Measurements from ENCODE around the gene GOLT1A. TPM values are rescaled to one million over a fixed set of nuclear protein-coding genes. Genes with fewer than 3 reads are reported as not detected.
A peak's percentile ranks its signal among the peaks of the same experiment; 100 is the strongest.

The GOLT1A gene
- total and polyA plus RNA-seq, 4 donors, result 14.1 to 103 (median 52.7) TPM

- no peak for DNase-seq (ENCODE audit: low spot score)
- TF ChIP-seq YY1 (IDR thresholded peaks at IDR 0.05), result peak; percentile 32
- TF ChIP-seq, protein P1, sequence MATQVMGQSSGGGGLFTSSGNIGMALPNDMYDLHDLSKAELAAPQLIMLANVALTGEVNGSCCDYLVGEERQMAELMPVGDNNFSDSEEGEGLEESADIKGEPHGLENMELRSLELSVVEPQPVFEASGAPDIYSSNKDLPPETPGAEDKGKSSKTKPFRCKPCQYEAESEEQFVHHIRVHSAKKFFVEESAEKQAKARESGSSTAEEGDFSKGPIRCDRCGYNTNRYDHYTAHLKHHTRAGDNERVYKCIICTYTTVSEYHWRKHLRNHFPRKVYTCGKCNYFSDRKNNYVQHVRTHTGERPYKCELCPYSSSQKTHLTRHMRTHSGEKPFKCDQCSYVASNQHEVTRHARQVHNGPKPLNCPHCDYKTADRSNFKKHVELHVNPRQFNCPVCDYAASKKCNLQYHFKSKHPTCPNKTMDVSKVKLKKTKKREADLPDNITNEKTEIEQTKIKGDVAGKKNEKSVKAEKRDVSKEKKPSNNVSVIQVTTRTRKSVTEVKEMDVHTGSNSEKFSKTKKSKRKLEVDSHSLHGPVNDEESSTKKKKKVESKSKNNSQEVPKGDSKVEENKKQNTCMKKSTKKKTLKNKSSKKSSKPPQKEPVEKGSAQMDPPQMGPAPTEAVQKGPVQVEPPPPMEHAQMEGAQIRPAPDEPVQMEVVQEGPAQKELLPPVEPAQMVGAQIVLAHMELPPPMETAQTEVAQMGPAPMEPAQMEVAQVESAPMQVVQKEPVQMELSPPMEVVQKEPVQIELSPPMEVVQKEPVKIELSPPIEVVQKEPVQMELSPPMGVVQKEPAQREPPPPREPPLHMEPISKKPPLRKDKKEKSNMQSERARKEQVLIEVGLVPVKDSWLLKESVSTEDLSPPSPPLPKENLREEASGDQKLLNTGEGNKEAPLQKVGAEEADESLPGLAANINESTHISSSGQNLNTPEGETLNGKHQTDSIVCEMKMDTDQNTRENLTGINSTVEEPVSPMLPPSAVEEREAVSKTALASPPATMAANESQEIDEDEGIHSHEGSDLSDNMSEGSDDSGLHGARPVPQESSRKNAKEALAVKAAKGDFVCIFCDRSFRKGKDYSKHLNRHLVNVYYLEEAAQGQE (IDR thresholded peaks at IDR 0.05), result peak; percentile 4
- no peak for TF ChIP-seq JUND (IDR thresholded peaks at IDR 0.05)
Measured at GRCh38 chr1:204150702-204151551, 62.9 kb downstream of the GOLT1A start.

DNA sequence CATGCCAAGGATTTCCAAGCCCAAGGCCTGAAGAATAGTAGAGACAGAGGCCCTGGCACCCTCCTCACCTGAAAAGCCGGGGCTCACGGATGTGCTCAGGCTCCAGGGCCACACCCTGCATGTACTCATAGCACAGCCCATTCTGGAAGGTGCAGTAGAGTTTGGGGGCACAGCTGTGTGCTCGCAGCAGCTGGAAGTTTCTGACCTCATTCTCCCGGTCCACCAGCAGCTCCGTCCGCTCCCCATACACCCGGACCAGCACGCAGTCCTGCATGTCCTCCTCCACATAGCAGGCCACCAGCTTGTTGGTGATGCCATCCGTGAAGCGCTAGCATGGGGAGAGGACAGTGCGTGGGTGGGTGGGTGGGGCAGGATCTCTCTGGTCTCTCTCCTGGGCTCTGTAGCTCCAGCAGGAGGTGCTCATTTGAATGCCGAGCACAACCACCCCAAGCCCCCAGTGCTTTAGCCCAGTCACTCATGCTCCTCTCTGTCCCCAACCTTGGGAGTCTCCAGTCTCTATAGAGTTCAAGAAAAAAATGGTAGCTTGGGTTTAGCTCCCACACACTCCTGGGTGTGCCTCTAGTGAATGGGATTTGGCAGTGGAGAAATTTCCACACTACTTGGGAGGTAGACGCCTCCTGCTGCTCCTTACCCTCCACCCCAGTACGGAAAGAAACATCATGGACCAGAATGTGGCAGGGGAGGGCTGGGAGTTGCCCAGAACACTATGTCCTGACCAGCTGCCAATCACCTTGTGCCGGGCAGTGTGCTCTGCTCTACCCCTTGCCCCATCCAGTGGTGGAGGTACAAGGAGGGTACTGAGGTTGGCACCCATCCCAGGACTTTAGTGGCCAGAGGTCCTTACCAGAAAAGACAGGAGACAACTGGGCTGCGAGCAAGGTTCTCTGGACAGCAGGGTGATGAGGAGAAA is 63.9 kb downstream of the GOLT1A start:
- no peak for DNase-seq (ENCODE audit: low spot score)
- Histone ChIP-seq H3K4me3 (ENCODE audit: low read depth in 1 of 3, low read length in 3 of 3) (peak overlapping the region; percentile 57 to 71 (median 58)), H3K27me3 (ENCODE audit: control insufficient read depth in 4 of 4, insufficient read depth in 4 of 4, low read length in 3 of 4) (no peaks in the 10 kb centered on the region), H3K27ac (ENCODE audit: low read depth in 1 of 2, low read length in 2 of 2) (peak overlapping the region in 1 of 2 donors; percentile 77), H3K36me3 (ENCODE audit: control insufficient read depth in 4 of 4, insufficient read depth in 3 of 4, low read depth in 1 of 4, low read length in 3 of 4) (no peaks in the 10 kb centered on the region), H3K9ac (ENCODE audit: low read depth in 1 of 2, low read length in 2 of 2) (no peak overlapping the region), H3K4me1 (ENCODE audit: control insufficient read depth in 4 of 4, insufficient read depth in 4 of 4, low read length in 3 of 4) (peaks cover 9 to 72% (median 58%) of the 10 kb centered on the region in 4 donors), H3K9me3 (ENCODE audit: control insufficient read depth in 4 of 4, low read length in 3 of 4) (no peaks in the 10 kb centered on the region)
- WGBS, result 47% methylated on average over 16 of the region's 16 CpGs
- TF ChIP-seq EGR1 (IDR thresholded peaks at IDR 0.05; ENCODE audit: low read depth in 2 of 2) (no peak), TAF1 (conservative IDR thresholded peaks at IDR 0.05) (peak; percentile 56), SP1 (IDR thresholded peaks at IDR 0.05) (peak; percentile 90), YY1 (IDR thresholded peaks at IDR 0.05) (peak; percentile 7), RXRA (IDR thresholded peaks at IDR 0.05) (peak; percentile 57 to 86), RAD21 (IDR thresholded peaks at IDR 0.05) (peak in 1 of 2 donors; percentile 18), NR2F2 (IDR thresholded peaks at IDR 0.05) (no peak), HNF4A (conservative IDR thresholded peaks at IDR 0.05) (peak; percentile 55 to 74), HNF4G (IDR thresholded peaks at IDR 0.05) (no peak), FOXA1 (IDR thresholded peaks at IDR 0.05) (no peak)
- TF ChIP-seq, protein P1 (IDR thresholded peaks at IDR 0.05), result peak; percentile 12

More at GRCh38 chr1:204150702-204151551, 62.9 kb downstream of the GOLT1A start:
- WGBS, result 18% methylated on average over 33 of the region's 33 CpGs
- Histone ChIP-seq H3K4me3 (ENCODE audit: low read depth in 1 of 3, low read length in 3 of 3) (peak overlapping the region; percentile 50 to 71 (median 57)), H3K9me3 (ENCODE audit: control insufficient read depth in 4 of 4, low read length in 3 of 4) (no peaks in the 10 kb centered on the region), H3K4me1 (ENCODE audit: control insufficient read depth in 4 of 4, insufficient read depth in 4 of 4, low read length in 3 of 4) (peaks cover 5 to 63% (median 49%) of the 10 kb centered on the region in 4 donors), H3K27me3 (ENCODE audit: control insufficient read depth in 4 of 4, insufficient read depth in 4 of 4, low read length in 3 of 4) (no peaks in the 10 kb centered on the region), H3K36me3 (ENCODE audit: control insufficient read depth in 4 of 4, insufficient read depth in 3 of 4, low read depth in 1 of 4, low read length in 3 of 4) (no peaks in the 10 kb centered on the region), H3K9ac (ENCODE audit: low read depth in 1 of 2, low read length in 2 of 2) (no peak overlapping the region), H3K27ac (ENCODE audit: low read depth in 1 of 2, low read length in 2 of 2) (peak overlapping the region; percentile 28 to 77)
